BJ (cell line): ENCODE data around the gene TRABD2A. TPM values are rescaled to one million over a fixed set of nuclear protein-coding genes. Genes with fewer than 3 reads are reported as not detected.
A peak's percentile ranks its signal among the peaks of the same experiment; 100 is the strongest.

Experiments
- CTCF ChIA-PET: fragments of 350-600 bp; formaldehyde crosslinking; extraction: SDS; loops from one replicate; lab custom pipeline; 2021; ENCODE audit warnings: antibody characterized with exemption, inconsistent platforms; lab: Yijun Ruan, JAX
- POLR2A ChIA-PET: fragments of 300-600 bp; sonication (Branson Sonifier 250); formaldehyde crosslinking; extraction: SDS; loops from one replicate; lab custom pipeline; 2021; ENCODE audit warnings: antibody characterized with exemption; lab: Charles Lee
- DNase-seq: peaks from one replicate; pipeline ENCODE4 v3.0.0-alpha.2; 2011; ENCODE audit warnings: low read depth
- H3K27me3 ChIP-seq: 2 replicates; pipeline ENCODE4 v1.6.0; 2011; ENCODE audit warnings: low read length; ENCODE audit not compliant: control insufficient read depth, insufficient read depth
- H3K36me3 ChIP-seq: 2 replicates; pipeline ENCODE4 v1.5.1; 2011; ENCODE audit warnings: low read length; ENCODE audit not compliant: control insufficient read depth, insufficient read depth
- H3K4me3 ChIP-seq: 2 replicates; pipeline ENCODE4 v1.5.1; 2011; ENCODE audit warnings: low read depth, mild to moderate bottlenecking, control low read depth, low read length
- polyA plus RNA-seq: library from polyadenylated mRNA; depleted of rRNA; stranded (reverse); fragments of >200 nt; gene quantifications from 2 replicates; pipeline ENCODE4 v1.2.3, GENCODE V29; 2011
- TF ChIP-seq, protein P1 (sequence below): IDR thresholded peaks from 2 replicates; pipeline ENCODE4 v1.5.1; 2011; ENCODE audit warnings: low read depth, mild to moderate bottlenecking, control low read depth, inconsistent platforms, low read length, moderate library complexity; ENCODE audit not compliant: insufficient read depth

Gene TRABD2A
- polyA plus RNA-seq, 1 experiment, result 3.8 TPM

GRCh38 chr2:84906900-84907714, 26.2 kb upstream of the TRABD2A start:
- ChIA-PET CTCF (interaction anchor here (1.0 to 3.3 kb wide), 3 partner anchors 11 to 18 kb away, joined by 3 to 30 read pairs (median 4); no protein-coding TSS in a partner anchor), POLR2A (interaction anchor here (0.6 to 1.1 kb wide), 10 partner anchors 9 to 1806 kb away, joined by 3 to 24 read pairs (median 4); no protein-coding TSS in a partner anchor)
- peaks cover 5% of the 10 kb centered on the region for H3K36me3 ChIP-seq
- TF ChIP-seq, protein P1, sequence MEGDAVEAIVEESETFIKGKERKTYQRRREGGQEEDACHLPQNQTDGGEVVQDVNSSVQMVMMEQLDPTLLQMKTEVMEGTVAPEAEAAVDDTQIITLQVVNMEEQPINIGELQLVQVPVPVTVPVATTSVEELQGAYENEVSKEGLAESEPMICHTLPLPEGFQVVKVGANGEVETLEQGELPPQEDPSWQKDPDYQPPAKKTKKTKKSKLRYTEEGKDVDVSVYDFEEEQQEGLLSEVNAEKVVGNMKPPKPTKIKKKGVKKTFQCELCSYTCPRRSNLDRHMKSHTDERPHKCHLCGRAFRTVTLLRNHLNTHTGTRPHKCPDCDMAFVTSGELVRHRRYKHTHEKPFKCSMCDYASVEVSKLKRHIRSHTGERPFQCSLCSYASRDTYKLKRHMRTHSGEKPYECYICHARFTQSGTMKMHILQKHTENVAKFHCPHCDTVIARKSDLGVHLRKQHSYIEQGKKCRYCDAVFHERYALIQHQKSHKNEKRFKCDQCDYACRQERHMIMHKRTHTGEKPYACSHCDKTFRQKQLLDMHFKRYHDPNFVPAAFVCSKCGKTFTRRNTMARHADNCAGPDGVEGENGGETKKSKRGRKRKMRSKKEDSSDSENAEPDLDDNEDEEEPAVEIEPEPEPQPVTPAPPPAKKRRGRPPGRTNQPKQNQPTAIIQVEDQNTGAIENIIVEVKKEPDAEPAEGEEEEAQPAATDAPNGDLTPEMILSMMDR, result no peak
- DNase-seq, result peak; percentile 70
- H3K4me3 ChIP-seq, result peak overlapping the region; percentile 80
- no peaks in the 10 kb centered on the region for H3K27me3 ChIP-seq

DNA sequence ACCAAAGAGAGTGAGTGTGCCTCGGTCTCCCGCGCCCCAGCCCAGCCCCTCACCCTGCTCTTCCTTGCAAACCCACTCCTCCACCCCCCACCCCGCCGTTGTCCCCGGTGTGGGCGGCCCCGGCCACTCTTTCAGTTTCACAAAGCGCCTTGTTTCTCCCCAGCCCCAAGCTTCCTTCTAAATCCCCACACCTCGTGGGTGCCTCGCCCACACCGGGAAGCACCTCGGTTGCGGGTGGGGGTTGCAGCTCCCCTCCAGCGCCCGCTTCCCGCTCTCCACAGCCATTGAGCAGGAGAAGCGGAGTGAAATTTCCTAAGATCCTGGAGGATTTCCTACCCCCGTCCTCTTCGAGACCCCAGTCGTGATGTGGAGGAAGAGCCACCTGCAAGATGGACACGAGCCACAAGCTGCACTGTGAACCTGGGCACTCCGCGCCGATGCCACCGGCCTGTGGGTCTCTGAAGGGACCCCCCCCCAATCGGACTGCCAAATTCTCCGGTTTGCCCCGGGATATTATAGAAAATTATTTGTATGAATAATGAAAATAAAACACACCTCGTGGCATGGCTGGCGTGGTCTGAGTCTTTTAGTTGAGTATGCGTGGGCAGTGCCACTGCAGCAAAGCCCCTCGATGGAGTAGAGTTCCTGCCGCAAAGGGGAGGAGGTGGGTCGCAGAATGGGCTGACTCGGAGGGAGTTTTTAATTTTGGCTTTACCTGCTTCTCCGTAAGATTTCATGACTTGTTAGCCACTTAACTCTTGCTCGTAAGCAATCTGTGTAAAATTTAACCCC, 25.4 kb upstream of the TRABD2A start:
- Histone ChIP-seq H3K4me3 (peak overlapping the region; percentile 80), H3K27me3 (no peaks in the 10 kb centered on the region), H3K36me3 (peaks cover 5% of the 10 kb centered on the region)
- TF ChIP-seq, protein P1, result no peak
- CTCF ChIA-PET, result interaction anchor here (1.0 to 3.3 kb wide), 3 partner anchors 12 to 19 kb away, joined by 3 to 30 read pairs (median 4); no protein-coding TSS in a partner anchor
- POLR2A ChIA-PET, result interaction anchor here (0.7 to 1.1 kb wide), 6 partner anchors 8 to 413 kb away, joined by 3 to 24 read pairs (median 4); no protein-coding TSS in a partner anchor
- no peak for DNase-seq

DNA sequence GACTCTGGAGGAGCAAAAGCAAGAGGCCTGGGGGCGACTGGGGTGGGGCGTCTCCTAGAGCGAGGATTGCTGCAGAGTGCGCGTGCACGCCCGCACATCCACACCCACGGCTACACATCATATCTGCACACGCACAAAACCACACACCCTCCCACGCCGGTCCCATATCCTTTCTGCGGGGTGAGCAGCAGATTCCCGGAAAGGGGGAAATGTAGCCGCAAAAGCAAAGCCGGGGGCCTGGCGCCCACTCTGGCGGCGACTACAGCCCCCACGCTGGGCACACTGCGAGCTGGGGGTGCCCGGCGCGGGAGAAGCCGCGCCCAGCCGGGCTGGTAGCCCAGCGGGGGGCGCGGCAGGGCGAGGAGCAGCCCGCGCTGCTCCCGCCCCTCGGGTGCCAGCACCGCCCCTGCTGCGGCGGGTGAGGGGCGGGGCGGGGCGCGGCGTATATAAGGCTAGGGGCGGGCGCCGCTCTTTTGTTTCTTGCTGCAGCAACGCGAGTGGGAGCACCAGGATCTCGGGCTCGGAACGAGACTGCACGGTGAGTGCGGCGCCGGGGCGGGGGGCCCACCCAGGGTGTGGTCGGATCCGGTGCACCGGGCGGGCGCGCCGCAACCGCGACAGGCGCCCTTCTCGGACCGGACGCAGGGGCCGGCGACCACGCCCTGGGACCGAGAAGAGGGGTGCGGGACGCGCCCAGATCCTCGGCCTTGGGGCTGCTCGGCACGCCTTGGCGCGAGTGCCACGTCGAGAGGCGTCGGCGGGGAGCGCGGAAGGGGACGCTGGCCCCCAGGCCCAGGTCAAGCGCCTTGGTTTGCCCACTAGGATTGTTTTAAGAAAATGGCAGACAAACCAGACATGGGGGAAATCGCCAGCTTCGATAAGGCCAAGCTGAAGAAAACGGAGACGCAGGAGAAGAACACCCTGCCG, 24.6 kb upstream of the TRABD2A start, which contains the start of gene TMSB10:
Gene TMSB10, plus strand, starts transcription at position 476 of the 927 bp plus-strand sequence.
- POLR2A ChIA-PET, result interaction anchor here (0.7 kb wide), 1 partner anchor 99 kb away, joined by 3 read pairs; no protein-coding TSS in a partner anchor
- H3K4me3 ChIP-seq, result peak within 1 kb of the TSS; percentile 80
- H3K36me3 ChIP-seq, result peaks cover 5% of the 10 kb centered on the region
- TF ChIP-seq, protein P1, result no peak
- CTCF ChIA-PET, result interaction anchor here (3.3 to 5.5 kb wide), 2 partner anchors 20 kb away, joined by 23 to 30 read pairs; no protein-coding TSS in a partner anchor
- no peaks in the 10 kb centered on the region for H3K27me3 ChIP-seq
- no peak for DNase-seq

- POLR2A ChIA-PET, result no interaction called here
- TF ChIP-seq, protein P1, result no peak
- Histone ChIP-seq H3K4me3 (peak overlapping the region; percentile 80), H3K27me3 (no peaks in the 10 kb centered on the region), H3K36me3 (peaks cover 5% of the 10 kb centered on the region)
- no peak for DNase-seq
- CTCF ChIA-PET, result interaction anchor here (0.7 to 5.5 kb wide), 2 partner anchors 9 to 21 kb away, joined by 4 to 23 read pairs; no protein-coding TSS in a partner anchor
These were observed 23.9 kb upstream of the TRABD2A start for GRCh38 chr2:84904717-84905174.
